GM10266 (cell line): ENCODE results near the gene ARHGAP22.

Source experiments
- DNase-seq: peaks from one replicate; pipeline ENCODE4 v3.0.0; 2012; ENCODE audit errors: extremely low spot score
- CTCF ChIP-seq: IDR thresholded peaks from 2 replicates; pipeline ENCODE4 v1.5.1; 2012; ENCODE audit warnings: mild to moderate bottlenecking, low read depth; ENCODE audit not compliant: control insufficient read depth, insufficient read depth; ENCODE audit errors: missing control alignments

ARHGAP22 gene

GRCh38 chr10:48465860-48466521, 138.9 kb downstream of the ARHGAP22 start:
- no peak for TF ChIP-seq CTCF

GRCh38 chr10:48464871-48465736, 139.8 kb downstream of the ARHGAP22 start:
- no peak for DNase-seq
- TF ChIP-seq CTCF = no peak

More at GRCh38 chr10:48465860-48466521, 138.9 kb downstream of the ARHGAP22 start:
- no peak for DNase-seq

GRCh38 chr10:48464121-48464870, 140.6 kb downstream of the ARHGAP22 start:
- no peak for TF ChIP-seq CTCF
- DNase-seq = no peak

GRCh38 chr10:48463318-48464003, 141.4 kb downstream of the ARHGAP22 start:
- no peak for TF ChIP-seq CTCF
- DNase-seq = no peak

GRCh38 chr10:48462482-48463020, 142.3 kb downstream of the ARHGAP22 start:
- DNase-seq = no peak
- TF ChIP-seq CTCF = no peak

- TF ChIP-seq CTCF = no peak
- no peak for DNase-seq
Observed at GRCh38 chr10:48461623-48462481, 143.0 kb downstream of the ARHGAP22 start.
